HCT116 (cell line): Measurements from ENCODE around the gene ZNF423. TPM values are rescaled to one million over a fixed set of nuclear protein-coding genes. Genes with fewer than 3 reads are reported as not detected.

Experiments
- ATAC-seq: fragments of 200-7000 bp; cut with Tn5 transposase; 2 replicates; pipeline ENCODE4 v1.9.1; 2020; ENCODE audit warnings: mild to moderate bottlenecking, moderate library complexity
- BruUV-seq: library from RNA; stranded (reverse); fragments of 400-500 nt; replicated peaks from 2 replicates; lab custom pipeline; 2021; lab: Mats Ljungman, UMichigan
- CTCF ChIA-PET: fragments of 300-600 bp; sonication (Branson Sonifier 250); formaldehyde crosslinking; loops from one replicate; lab custom pipeline; 2021; ENCODE audit warnings: antibody characterized with exemption; lab: Charles Lee
- POLR2A ChIA-PET: fragments of 300-600, 350-600 bp; sonication (Branson Sonifier 250); formaldehyde crosslinking; loops from one replicate; lab custom pipeline; 2021; ENCODE audit warnings: antibody characterized with exemption; lab: Charles Lee
- RAD21 ChIA-PET, 2 experiments: fragments of 300-600 bp; sonication (Branson Sonifier 250); formaldehyde crosslinking; loops; one replicate each; lab custom pipeline; 2023; ENCODE audit warnings: low total read pairs in 2 of 2; ENCODE audit not compliant: uncharacterized antibody in 2 of 2, unreplicated experiment in 2 of 2, low non-redundant PET in 1 of 2; lab: Charles Lee
- DNase-seq: peaks from one replicate; pipeline ENCODE4 v3.0.0-alpha.2; 2010; ENCODE audit warnings: low read depth, low spot score
- H2AFZ ChIP-seq: fragments of 200-600 bp; shearing (Covaris generic), sonication (generic); 2 replicates; pipeline ENCODE4 v1.6.1; 2017; ENCODE audit warnings: low read depth, mixed run types, mixed read lengths, antibody characterized with exemption, low read length; ENCODE audit not compliant: poor library complexity, severe bottlenecking
- H3K27ac ChIP-seq: 2 replicates; pipeline ENCODE4 v1.5.1; 2012; ENCODE audit warnings: low read depth, low read length
- H3K27me3 ChIP-seq: fragments of 200-600 bp; sonication (generic); 2 replicates; pipeline ENCODE4 v1.6.1; 2016; ENCODE audit warnings: mixed run types, low read length, mixed read lengths; ENCODE audit not compliant: insufficient read depth
- H3K36me3 ChIP-seq, 2 experiments: fragments of 200-500 bp in 1 of 2; fragments of 200-600 bp in 1 of 2; sonication (Bioruptor generic) in 1 of 2; sonication (generic) in 1 of 2; 2 replicates each; pipeline versions ENCODE4 v1.5.1 to v1.6.1; 2014 to 2016; ENCODE audit warnings: low read length in 2 of 2, inconsistent platforms in 1 of 2, mixed read lengths in 1 of 2, mixed run types in 1 of 2; ENCODE audit not compliant: insufficient read depth in 2 of 2, control insufficient read depth in 1 of 2
- H3K4me1 ChIP-seq, 2 experiments: fragments of 200-600 bp in 1 of 2; sonication (generic) in 1 of 2; 2 replicates each; pipeline versions ENCODE4 v1.5.1 to v1.6.1; 2012 to 2017; ENCODE audit warnings: low read length in 2 of 2, inconsistent platforms in 1 of 2, mild to moderate bottlenecking in 1 of 2, mixed read lengths in 1 of 2, mixed run types in 1 of 2, moderate library complexity in 1 of 2; ENCODE audit not compliant: insufficient read depth in 2 of 2, control insufficient read depth in 1 of 2
- H3K4me2 ChIP-seq: fragments of 200-600 bp; sonication (generic); 2 replicates; pipeline ENCODE4 v1.6.1; 2017; ENCODE audit warnings: mixed run types, low read length, mixed read lengths
- H3K4me3 ChIP-seq, 2 experiments: fragments of 200-600 bp in 1 of 2; sonication (generic) in 1 of 2; replicated peaks in 1 of 2; 2 replicates each; pipeline ENCODE4 v1.5.1; 2011 to 2016; ENCODE audit warnings: low read length in 2 of 2, control low read depth in 1 of 2, low read depth in 1 of 2, mild to moderate bottlenecking in 1 of 2, mixed read lengths in 1 of 2, mixed run types in 1 of 2
- H3K79me2 ChIP-seq: fragments of 200-600 bp; sonication (generic); 2 replicates; pipeline ENCODE4 v1.6.1; 2017; ENCODE audit warnings: mild to moderate bottlenecking, mixed run types, low read length, moderate library complexity, mixed read lengths; ENCODE audit not compliant: insufficient read depth
- H3K9ac ChIP-seq: fragments of 200-600 bp; sonication (generic); 2 replicates; pipeline ENCODE4 v1.6.1; 2016; ENCODE audit warnings: low read length, mixed read lengths
- H3K9me2 ChIP-seq: fragments of 200-600 bp; sonication (generic), shearing (Covaris generic); 2 replicates; pipeline ENCODE4 v1.6.1; 2017; ENCODE audit warnings: mixed run types, mild to moderate bottlenecking, moderate library complexity; ENCODE audit not compliant: insufficient read depth
- H3K9me3 ChIP-seq, 2 experiments: fragments of 200-500 bp in 1 of 2; fragments of 200-600 bp in 1 of 2; sonication (Bioruptor generic) in 1 of 2; sonication (generic) in 1 of 2; 2 replicates each; pipeline ENCODE4 v1.6.1; 2014 to 2017; ENCODE audit warnings: low read length in 2 of 2, mixed read lengths in 2 of 2, inconsistent platforms in 1 of 2, low read depth in 1 of 2, mild to moderate bottlenecking in 1 of 2, mixed run types in 1 of 2, moderate library complexity in 1 of 2; ENCODE audit not compliant: control insufficient read depth in 1 of 2, insufficient read depth in 1 of 2
- H4K20me1 ChIP-seq: fragments of 200-600 bp; sonication (generic), shearing (Covaris generic); 2 replicates; pipeline ENCODE4 v1.6.1; 2017; ENCODE audit warnings: mixed run types, mild to moderate bottlenecking, moderate library complexity; ENCODE audit not compliant: insufficient read depth
- ATF3 ChIP-seq: IDR thresholded peaks from 2 replicates; pipeline ENCODE4 v1.6.1; 2012
- CBX3 ChIP-seq: IDR thresholded peaks from 2 replicates; pipeline ENCODE4 v1.6.1; 2012; ENCODE audit warnings: low read depth
- CEBPB ChIP-seq: IDR thresholded peaks from 2 replicates; pipeline ENCODE4 v1.6.1; 2012; ENCODE audit warnings: low read depth
- ELF1 ChIP-seq: IDR thresholded peaks from 2 replicates; pipeline ENCODE4 v1.6.1; 2012; ENCODE audit warnings: low read depth, borderline replicate concordance
- EZH2 ChIP-seq: fragments of 200-600 bp; sonication (generic); IDR thresholded peaks from 2 replicates; pipeline ENCODE4 v1.6.1; 2017; ENCODE audit warnings: antibody characterized with exemption, mixed run types
- FOSL1 ChIP-seq: IDR thresholded peaks from 2 replicates; pipeline ENCODE4 v1.6.1; 2012; ENCODE audit warnings: low read depth
- JUND ChIP-seq: IDR thresholded peaks from 2 replicates; pipeline ENCODE4 v1.6.1; 2012
- POLR2A ChIP-seq: IDR thresholded peaks from 2 replicates; pipeline ENCODE4 v1.7.0; 2011; ENCODE audit warnings: borderline replicate concordance; ENCODE audit not compliant: insufficient read depth, insufficient read length; ENCODE audit errors: extremely low read depth
- POLR2AphosphoS5 ChIP-seq: IDR thresholded peaks from 2 replicates; pipeline ENCODE4 v1.6.1; 2011; ENCODE audit warnings: mild to moderate bottlenecking, low read depth, low read length, moderate library complexity
- RAD21 ChIP-seq: IDR thresholded peaks from 2 replicates; pipeline ENCODE4 v1.6.1; 2012; ENCODE audit warnings: low read depth, mild to moderate bottlenecking
- SP1 ChIP-seq: IDR thresholded peaks from 2 replicates; pipeline ENCODE4 v1.6.1; 2012; ENCODE audit warnings: low read depth
- TCF7L2 ChIP-seq: IDR thresholded peaks from 2 replicates; pipeline ENCODE4 v1.7.0; 2011; ENCODE audit warnings: borderline replicate concordance, inconsistent platforms; ENCODE audit not compliant: insufficient read depth, insufficient read length; ENCODE audit errors: extremely low read depth
- ZNF274 ChIP-seq: fragments of 200-500 bp; sonication (Bioruptor generic); IDR thresholded peaks from 2 replicates; pipeline ENCODE4 v1.6.1; 2014; ENCODE audit warnings: mild to moderate bottlenecking, low read depth, low read length, inconsistent platforms
- intact Hi-C: fragments of 100-400 bp; cut with micrococcal nuclease; formaldehyde crosslinking; loops from 2 replicates; pipeline ENCODE4 v1.10.0; 2022
- total RNA-seq: library from RNA; stranded (reverse); gene quantifications from one replicate; pipeline ENCODE4 v1.2.1, GENCODE V29; 2021; ENCODE audit not compliant: unreplicated experiment

ZNF423 gene
- total RNA-seq, 1 experiment from 2014 or later, result 0.22 TPM

- DNase-seq (no peak), ATAC-seq (no peak)
- CTCF ChIA-PET, result no interaction called here
- Histone ChIP-seq H3K27me3 (peaks cover 17% of the 10 kb centered on the region; the same call in 1 of the 2 replicates), H3K4me3 (no peak overlapping the region), H4K20me1 (no peaks in the 10 kb centered on the region), H3K9me3 (peaks cover 0 to 12% of the 10 kb centered on the region in 2 experiments; a peak in 2 of 4 replicates), H3K36me3 (no peaks in the 10 kb centered on the region), H3K9me2 (no peaks in the 10 kb centered on the region), H3K27ac (no peak overlapping the region), H3K4me1 (no peaks in the 10 kb centered on the region), H3K79me2 (no peaks in the 10 kb centered on the region), H3K4me2 (no peak overlapping the region), H2AFZ (no peak overlapping the region), H3K9ac (no peak overlapping the region)
- POLR2A ChIA-PET, result no interaction called here
- TF ChIP-seq CBX3 (no peak), RAD21 (no peak), SP1 (no peak), ZNF274 (no peak), CEBPB (no peak), POLR2AphosphoS5 (no peak), TCF7L2 (no peak), POLR2A (no peak)
- intact Hi-C loops, result loop anchor here (10.0 kb wide), 1 partner anchor 290 kb away; no protein-coding TSS in a partner anchor
- no TSS peak for BruUV-seq
- RAD21 ChIA-PET, result no interaction called here
These were observed 171.2 kb downstream of the ZNF423 start for GRCh38 chr16:49684696-49685095.

- H3K4me1 ChIP-seq, result no peaks in the 10 kb centered on the region
- no peak for TF ChIP-seq ATF3
- no peak for TF ChIP-seq JUND
- no peak for TF ChIP-seq TCF7L2
- no peak for TF ChIP-seq SP1
- no peak for TF ChIP-seq FOSL1
- no peak for TF ChIP-seq EZH2
- no peak for TF ChIP-seq ELF1
- TF ChIP-seq, all 23 proteins: peak for 0
- Histone ChIP-seq H3K36me3 (no peaks in the 10 kb centered on the region), H3K4me3 (no peak overlapping the region), H4K20me1 (no peaks in the 10 kb centered on the region), H3K27ac (no peak overlapping the region), H3K9me2 (no peaks in the 10 kb centered on the region), H3K27me3 (peaks cover 13% of the 10 kb centered on the region; the same call in 1 of the 2 replicates), H3K4me2 (no peak overlapping the region), H3K79me2 (no peaks in the 10 kb centered on the region), H2AFZ (no peak overlapping the region), H3K9ac (no peak overlapping the region), H3K9me3 (peaks cover 0 to 12% of the 10 kb centered on the region in 2 experiments; a peak in 2 of 4 replicates)
- BruUV-seq, result no TSS peak
- ChIA-PET CTCF (no interaction called here), RAD21 (no interaction called here), POLR2A (no interaction called here)
- DNase-seq (no peak), ATAC-seq (no peak)
- intact Hi-C loops, result loop anchor here (10.0 kb wide), 1 partner anchor 288 kb away; no protein-coding TSS in a partner anchor
These were observed 173.2 kb downstream of the ZNF423 start for GRCh38 chr16:49682577-49683165.
